NCI-H187 (cell line): ENCODE measurements around the gene PATE4.
"Not testable (repeated sequence)": the region's sequence is repeated elsewhere in the genome, so short reads cannot be mapped to it uniquely, and the experiment has no call there.

Experiments used
- DNase-seq, 2 experiments: peaks; one replicate each; lab custom pipeline; 2025; lab: John Stamatoyannopoulos, UW

Gene PATE4, protein sequence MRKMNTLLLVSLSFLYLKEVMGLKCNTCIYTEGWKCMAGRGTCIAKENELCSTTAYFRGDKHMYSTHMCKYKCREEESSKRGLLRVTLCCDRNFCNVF

DNA sequence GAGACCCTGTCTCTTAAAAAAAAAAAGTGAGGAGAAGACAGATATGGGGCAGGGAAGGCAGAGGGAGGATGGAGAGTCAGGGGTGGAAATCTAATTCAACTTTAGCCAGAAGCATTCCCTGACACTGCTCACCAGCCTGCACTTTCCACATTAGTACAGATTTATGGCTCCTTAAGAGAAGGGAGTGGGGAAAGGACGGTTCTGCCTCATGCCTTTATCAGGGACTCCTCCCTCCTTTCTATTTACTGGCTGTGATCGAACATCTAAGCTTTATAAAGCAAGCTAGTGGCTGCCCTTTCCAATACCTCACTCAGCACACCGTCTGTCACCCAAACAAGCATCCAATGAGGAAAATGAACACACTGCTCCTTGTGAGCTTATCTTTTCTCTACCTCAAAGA, at the start of gene PATE4:
Gene PATE4, plus strand, starts transcription at position 301 of the 400 bp plus-strand sequence. Its CDS starts 44 bp downstream, at position 345.
- DNase-seq, result no peak

DNA sequence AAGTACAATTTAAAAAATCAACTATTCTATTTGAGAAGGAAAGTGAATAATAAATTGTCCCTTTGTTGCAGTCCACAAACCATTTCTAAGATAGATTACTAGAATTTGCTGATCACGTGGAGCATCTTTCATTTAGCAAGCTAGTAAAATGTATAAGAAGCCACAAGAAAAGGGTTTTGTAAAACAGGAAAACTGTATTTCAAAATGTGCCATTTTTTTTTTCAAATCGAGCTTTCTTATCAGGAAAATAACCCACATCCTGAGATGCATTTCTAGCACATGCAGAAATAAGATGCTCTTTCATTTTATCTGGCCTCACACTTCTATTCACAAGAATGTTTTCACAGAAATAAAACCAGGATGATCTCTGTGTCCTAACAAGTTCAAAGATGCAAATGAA, 48.4 kb upstream of the PATE4 start:
- DNase-seq, result no peak

DNA sequence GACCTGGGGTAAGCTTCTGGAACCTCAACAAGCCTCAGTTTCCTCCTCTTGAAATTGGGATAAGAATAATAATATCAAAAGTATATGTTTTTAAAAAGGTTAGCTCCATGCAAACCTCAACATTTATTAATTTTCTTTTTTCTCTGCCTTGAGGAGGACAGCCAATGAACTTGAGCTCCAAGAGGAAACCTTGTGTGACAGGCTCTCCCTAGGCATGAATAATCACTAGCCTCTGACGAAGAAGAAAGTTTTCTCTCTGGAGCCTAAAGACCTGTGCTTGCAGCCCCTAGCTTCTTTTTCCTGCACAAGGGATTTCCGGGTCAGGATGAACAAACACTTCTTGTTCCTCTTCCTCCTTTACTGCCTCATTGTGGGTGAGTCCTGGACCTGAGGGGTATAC, 45.3 kb upstream of the PATE4 start, which contains the start of gene PATE3:
Gene PATE3, plus strand, starts transcription at position 301 of the 400 bp plus-strand sequence. Its CDS starts 25 bp downstream, at position 326.
- DNase-seq, result no peak

DNA sequence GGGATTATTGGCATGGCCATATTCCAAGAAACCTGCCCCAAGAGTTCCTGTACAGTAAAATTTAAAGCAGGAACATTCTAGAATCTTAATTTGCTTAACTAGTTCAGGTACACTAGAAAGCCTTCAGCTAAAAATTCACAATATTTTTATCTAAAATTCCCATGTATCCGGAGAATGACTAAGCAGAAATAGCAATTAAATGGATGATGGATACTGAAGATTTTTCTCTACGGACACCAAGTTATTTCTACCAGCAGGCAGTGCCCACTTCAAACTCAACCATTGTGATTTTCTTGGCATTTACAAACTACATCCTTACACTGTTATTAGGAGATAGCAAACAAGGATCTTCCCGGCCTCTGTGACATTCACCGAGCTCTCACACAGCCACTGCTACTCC, 42.3 kb upstream of the PATE4 start:
- DNase-seq, result no peak

DNA sequence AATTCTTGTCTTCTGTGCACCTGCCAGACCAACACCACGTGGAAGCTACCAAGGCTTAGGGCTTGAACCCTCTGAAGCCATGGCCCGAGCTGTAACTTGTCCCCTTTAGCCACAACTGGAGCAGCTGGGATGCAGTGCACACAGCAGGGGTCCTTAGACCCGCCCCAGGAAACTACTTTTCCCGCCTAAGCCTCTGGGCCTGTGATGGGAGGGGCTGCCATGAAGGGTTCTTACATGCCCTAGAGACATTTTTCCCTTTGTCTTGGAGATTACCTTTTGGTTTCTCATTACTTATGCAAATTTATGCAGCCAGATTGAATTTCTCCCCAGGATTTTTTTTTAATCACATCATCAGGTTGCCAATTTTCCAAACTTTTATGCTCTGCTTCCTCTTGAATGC, 35.5 kb upstream of the PATE4 start:
- no peak for DNase-seq

DNA sequence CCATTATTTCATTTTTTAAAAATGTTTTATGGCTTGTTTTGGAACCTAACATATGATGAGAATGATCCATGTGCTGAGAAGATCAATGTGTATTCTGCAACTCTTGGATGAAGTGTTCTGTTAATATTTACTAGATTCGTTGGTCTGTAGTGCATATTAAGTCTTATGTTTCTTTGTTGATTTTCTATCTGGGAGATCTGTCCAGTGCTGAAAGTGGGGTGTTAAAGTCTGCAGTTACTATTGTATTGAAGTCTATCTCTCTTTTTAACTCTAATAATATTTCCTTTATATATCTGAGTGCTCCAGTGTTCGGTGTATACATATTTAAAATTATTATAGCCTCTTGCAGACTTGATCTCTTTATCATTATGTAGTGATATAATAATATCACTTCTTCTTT, 33.3 kb upstream of the PATE4 start:
- DNase-seq, result no peak

DNA sequence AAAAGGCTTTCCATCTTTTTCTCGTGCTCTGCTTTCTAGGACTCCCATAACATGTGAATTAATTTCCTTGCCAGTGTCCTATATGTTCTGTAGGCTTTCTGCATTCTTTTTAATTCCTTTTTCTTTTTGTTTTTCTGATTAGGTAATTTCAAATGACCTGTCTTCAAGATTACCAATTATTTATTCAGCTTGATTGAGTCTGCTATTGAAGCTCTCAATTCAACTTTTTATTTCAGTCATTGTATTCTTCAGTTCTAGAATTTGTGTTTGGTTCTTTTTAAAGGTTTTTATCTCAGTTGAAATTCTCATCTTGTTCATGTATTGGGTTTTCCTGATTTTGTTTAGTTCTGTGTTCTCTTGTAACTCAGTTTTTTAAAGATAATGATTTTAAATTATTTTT, 30.7 kb upstream of the PATE4 start:
- no peak for DNase-seq

DNA sequence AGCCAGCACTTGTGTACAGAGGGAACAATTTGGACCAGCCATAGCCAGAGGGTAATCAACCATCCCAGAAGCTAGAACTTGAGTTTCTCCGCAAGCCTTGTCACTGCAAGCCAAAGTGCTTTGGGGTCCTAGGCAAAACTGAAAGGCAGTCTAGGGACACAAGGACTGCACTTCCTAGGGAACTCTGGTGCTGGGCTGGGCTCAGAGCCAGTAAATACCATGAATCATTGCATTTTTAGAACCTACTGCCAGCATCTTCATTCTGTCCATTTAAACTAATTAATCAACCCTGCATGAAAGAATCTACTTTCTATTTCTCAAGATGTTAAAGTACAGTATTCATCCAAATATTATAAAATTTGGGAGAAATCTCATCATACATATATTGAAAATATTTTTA, 25.2 kb upstream of the PATE4 start:
- no peak for DNase-seq

DNA sequence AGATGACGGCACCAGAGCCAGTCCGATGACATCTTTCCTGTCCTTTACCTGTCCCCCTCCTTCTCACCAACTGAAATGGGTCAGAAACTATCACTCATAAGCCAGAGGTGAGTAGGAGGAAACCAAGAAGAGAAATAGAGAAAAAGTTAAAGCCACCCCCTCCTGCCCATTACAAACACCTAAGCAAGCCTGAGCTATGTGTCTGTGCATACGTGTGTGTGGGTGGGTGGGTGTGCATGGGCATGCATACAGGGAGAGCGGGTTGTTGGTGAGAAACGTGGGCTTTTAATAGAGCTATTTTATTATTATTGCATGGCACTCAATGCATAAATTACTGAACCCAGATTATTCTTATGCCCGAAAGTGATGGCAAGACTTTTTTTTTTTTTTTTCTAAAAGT, 2.6 kb downstream of the PATE4 start:
- no peak for DNase-seq

DNA sequence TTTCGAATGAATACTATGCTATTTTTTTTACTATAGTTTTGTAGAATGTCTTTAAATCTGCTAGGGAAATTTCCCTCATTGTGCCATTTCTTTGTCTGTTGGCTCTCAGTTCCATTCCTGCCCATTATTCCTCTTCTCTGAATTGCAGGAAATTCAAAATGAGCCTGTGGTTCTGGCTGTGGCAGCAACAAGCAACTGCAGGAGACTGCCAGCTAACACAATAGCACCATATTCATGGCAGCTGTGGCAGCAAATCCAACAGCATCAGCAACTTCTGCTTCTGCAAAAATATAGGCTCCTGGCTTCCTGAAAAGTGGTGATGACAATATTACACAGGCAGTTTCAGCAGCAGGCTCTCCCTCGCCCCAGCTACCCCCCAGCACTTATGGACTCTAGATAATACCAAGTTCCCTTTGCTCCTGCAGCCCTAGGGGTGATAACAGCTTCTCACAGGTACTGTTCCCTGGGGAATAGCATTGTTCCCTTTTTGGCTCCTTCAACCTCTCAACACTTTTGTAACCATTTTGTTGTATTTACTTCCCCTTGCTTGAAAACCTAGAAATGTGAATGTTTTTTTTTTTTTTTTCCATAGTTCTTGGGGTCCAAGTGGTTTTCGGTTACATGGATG, 9.3 kb downstream of the PATE4 start:
- DNase-seq, result no peak

DNA sequence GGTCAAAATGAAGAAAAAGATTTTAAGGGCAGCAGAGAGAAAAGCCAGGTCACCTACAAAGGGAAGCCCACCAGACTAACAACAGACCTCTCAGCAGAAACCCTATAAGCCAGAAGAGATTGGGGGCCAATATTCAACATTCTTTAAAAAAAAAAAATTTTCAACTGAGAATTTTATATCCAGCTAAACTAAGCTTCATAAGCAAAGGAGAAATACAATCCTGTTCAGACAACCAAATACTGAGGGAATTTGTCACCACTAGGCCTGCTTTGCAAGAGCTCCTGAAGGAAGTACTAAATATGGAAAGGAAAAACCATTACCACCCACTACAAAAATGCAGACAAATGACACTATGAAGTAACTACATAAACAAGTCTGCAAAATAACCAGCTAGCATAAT, 13.1 kb downstream of the PATE4 start:
- no peak for DNase-seq

DNA sequence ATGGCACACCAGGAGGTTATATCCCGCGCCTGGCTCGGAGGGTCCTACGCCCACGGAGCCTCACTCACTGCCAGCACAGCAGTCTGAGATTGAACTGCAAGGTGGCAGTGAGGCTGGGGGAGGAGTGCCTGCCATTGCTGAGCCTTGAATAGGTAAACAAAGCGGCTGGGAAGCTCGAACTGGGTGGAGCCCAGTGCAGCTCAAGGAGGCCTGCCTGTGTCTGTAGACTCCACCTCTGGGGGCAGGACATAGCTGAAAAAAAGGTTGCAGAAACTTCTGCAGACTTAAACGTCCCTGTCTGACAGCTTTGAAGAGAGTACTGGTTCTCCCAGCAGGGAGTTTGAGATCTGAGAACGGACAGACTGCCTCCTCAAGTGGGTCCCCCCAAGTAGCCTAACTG, 24.6 kb downstream of the PATE4 start:
- not testable (repeated sequence) for DNase-seq

DNA sequence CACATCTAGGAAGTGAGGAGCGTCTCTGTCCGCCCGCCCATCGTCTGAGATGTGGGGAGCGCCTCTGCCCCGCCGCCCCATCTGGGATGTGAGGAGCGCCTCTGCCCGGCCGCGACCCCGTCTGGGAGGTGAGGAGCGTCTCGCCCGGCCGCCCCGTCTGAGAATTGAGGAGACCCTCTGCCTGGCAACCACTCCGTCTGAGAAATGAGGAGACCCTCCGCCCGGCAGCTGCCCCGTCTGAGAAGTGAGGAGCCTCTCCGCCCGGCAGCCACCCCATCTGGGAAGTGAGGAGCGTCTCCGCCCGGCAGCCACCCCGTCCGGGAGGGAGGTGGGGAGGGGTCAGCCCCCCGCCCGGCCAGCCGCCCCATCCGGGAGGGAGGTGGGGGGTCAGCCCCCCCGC, 29.7 kb downstream of the PATE4 start:
- not testable (repeated sequence) for DNase-seq

DNA sequence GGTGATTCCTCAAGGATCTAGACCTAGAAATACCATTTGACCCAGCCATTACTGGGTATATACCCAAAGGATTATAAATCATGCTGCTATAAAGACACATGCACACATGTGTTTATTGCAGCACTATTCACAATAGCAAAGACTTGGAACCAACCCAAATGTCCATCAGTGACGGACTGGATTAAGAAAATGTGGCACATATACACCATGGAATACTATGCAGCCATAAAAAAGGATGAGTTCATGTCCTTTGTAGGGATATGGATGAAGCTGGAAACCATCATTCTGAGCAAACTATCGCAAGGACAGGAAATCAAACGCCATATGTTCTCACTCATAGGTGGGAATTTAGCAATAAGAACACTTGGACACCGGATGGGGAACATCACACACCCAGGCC, 32.2 kb downstream of the PATE4 start:
- DNase-seq, result not testable (repeated sequence)

DNA sequence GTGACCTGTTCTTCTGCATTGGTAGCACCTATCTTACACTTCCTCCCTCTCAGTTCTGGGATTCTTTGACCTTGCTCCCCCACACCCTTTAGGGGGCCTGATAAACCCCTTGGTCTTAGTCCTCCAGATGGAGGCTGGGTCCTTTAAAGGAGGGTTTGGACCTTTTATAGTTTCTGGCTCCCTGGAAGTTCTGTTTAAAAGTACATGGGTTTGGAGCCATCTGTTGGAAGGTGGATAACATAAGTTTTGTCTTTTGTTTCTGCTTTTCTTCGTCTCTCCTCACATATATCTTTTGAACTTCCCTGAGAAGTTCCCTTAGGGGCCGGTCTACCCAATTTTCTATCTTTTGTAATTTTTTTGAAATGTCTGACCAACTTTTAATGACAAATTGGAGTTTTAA, 36.4 kb downstream of the PATE4 start:
- no peak for DNase-seq

DNA sequence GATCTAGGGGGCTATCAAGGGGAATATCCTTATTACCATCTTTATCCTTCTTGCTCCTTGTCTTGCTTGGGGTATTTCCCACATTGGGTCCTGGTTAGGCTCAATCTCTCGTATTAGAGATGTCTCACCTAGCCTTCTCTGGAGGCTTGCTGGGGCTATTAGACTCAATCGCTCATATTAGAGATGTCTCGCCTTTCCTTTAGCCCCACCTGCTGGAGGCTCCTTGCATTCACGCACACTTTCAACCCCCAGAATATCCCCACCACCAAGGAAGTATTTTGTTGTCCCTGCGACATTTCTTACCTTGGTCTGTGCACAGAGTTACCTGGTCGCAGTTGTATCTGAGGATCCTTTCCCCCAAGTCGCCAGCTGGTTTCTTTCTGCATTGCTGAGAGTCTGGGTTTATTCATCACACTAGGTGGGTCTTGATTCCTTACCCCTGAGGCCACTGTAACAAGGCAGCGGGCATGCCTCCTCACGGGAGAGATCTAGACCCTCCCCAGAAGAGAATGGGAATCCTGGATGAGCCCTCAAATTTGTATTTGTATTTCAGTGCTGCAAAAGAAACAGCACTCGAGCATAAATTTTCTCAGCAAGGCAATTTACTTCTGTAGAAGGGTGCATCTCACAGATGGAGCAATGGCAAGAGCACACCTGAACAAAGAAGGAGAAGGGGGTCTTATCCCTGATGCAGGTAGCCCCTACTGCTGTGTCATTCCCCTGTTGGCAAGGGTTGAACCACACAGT, 38.4 kb downstream of the PATE4 start:
- peak in 1 of 2 experiments; percentile 6 for DNase-seq

DNA sequence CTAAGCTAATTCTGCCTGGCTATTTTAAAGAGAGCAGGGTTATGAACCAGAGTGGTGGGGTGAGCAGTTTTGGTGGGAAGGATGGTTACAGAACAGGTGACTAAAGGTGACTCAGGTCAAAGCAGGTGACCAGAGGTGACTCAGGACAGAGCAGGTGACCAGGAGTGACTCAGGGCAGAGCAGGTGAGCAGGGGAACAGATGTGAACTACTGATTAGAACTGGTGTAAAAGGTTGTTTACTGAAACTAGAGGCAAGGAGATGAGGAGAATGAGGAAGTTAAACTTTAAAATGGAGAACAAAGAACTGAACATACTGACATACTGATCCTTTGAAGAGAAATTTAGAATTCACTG, 39.0 kb downstream of the PATE4 start:
- no peak for DNase-seq

DNA sequence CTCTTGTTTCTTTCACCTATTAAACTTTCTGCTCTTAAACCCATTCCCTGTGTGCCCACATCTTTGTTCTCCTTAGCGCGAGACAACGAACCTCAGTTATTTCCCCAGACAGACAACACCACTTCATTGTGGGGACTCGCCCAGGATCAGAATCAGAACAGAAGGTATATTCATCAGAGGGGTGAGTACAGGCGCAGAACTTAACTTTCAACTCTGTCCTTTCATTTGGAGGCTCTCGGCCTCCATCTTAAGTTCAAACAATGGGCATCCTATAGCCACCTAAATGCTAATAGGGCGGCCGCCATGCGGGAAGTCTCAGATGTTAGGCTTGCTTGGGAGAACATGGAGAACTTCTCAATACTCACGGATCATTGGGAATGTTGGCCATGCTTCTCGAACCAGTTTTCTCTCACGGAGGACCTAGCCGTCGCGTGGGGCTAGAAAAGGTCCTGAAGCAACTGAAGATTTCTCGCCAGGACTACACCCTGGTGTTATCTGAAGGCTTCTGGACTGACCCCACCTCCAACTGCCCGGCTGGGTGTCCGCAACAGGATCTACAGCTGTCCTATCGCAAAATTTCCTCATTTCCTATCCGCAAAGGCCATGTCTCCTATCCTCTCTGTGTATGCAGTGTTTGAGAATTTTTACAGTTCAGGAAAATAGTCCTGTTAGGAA, 40.9 kb downstream of the PATE4 start:
- no peak for DNase-seq

DNA sequence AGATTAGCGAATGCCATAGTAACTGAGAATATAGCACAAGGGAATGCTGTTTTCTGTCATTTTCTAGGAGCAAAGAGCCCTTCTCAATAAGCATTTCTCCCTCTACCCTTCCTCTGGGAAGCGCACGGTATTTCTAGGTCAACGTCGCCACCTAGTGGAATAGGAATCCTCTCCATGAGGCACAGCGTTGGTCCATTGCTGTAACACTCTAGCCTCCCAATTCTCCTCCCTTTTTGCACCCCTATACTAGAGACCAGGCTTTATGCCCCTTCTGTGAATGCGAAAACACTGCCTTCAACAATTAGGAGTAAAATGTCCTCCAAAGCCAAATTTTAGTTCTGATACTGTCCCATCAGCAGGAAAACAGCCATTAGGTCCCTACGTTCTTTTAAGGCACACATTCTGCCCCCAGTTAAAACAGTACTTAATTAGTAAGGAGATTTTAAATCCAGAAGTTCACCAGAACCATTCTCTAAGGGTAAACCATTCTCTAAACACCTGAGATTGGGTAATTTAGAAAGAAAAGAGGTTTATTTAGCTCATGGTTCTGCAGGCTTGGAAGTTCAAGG, 41.5 kb downstream of the PATE4 start:
- DNase-seq, result no peak

DNA sequence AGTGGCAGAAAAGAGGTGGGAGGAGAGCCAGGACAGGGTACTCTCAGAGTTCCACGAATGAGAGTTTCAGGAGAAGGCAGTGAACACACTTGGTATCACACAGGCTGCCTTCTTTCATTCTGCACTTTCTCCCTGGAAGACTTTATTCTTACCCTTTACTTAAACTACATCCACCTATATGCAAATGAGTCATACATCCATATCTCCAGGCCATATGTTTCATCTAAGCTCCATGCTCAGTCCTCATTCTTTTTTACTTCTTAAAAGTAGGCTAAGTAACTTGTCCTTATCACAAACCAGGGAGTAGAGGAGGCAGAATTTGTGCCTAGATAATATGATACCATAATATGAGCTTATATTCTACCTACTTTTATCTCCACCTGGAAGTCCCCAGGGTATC, 48.2 kb downstream of the PATE4 start:
- no peak for DNase-seq

DNA sequence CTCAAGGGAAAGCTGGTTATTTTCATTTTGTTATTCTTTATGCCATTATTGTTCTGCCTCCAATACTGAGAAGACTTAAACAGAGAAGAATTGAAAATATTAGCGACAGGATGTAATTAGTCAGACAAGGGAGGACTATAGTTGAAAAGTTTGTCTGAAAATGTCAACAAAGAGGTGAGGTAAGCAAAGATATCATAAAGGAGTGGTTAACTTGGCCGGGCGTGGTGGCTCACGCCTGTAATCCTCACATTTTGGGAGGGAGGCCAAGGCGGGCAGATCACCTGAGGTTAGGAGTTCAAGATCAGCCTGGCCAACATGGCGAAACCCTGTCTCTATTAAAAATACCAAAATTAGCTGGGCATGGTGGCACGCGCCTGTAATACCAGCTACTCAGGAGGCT, 50.3 kb downstream of the PATE4 start:
- no peak for DNase-seq

DNA sequence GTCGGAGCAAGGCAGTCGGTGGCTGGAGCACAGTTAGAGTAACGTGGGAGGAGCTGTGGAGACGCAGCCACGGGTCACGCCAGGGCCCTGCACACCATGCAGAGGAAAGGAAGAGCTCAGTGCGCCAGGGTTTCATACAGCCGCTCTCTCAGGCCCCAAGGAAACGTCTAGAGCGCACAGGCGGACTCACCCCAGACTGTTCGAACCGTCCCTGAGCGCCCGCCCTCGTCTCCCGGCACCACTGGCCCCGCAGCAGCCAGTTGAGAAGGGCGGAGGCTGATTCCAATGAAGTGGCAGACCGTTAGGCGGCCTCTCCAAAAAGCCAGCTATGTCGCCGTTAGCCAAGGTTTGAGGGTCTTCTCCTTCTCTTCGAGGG, 53.9 kb downstream of the PATE4 start:
- DNase-seq, result peak in 1 of 2 experiments; percentile 51
